Measurements from ENCODE around the gene TNFRSF11A. TPM values are rescaled to one million over a fixed set of nuclear protein-coding genes. Genes with fewer than 3 reads are reported as not detected.

TNFRSF11A gene
- total RNA-seq, 1 donor from 2014 or later, result 1.6 TPM

GRCh38 chr18:62312851-62313250, 12.3 kb upstream of the TNFRSF11A start:
- no peaks in the 10 kb centered on the region for H3K4me1 ChIP-seq
- H3K4me3 ChIP-seq, result no peak overlapping the region
- H3K9me3 ChIP-seq (replicated peaks), result no peaks in the 10 kb centered on the region
- no peak overlapping the region for H3K27ac ChIP-seq (replicated peaks)
- H3K36me3 ChIP-seq, result peaks cover 24% of the 10 kb centered on the region
- no peak for DNase-seq
- no peaks in the 10 kb centered on the region for H3K27me3 ChIP-seq (ENCODE audit: low read depth)
- no peak for TF ChIP-seq CTCF (IDR thresholded peaks at IDR 0.05; ENCODE audit: borderline replicate concordance)
- intact Hi-C loops (cut with micrococcal nuclease), result no loop called here

GRCh38 chr18:62318228-62319180, 6.6 kb upstream of the TNFRSF11A start:
- no peaks in the 10 kb centered on the region for H3K36me3 ChIP-seq
- no peak for TF ChIP-seq CTCF (IDR thresholded peaks at IDR 0.05; ENCODE audit: borderline replicate concordance)
- no peaks in the 10 kb centered on the region for H3K9me3 ChIP-seq (replicated peaks)
- H3K27me3 ChIP-seq (ENCODE audit: low read depth), result peaks cover 30% of the 10 kb centered on the region
- no peak for DNase-seq
- H3K4me1 ChIP-seq, result no peaks in the 10 kb centered on the region
- no peak overlapping the region for H3K4me3 ChIP-seq
- intact Hi-C loops (cut with micrococcal nuclease), result no loop called here
- H3K27ac ChIP-seq (replicated peaks), result no peak overlapping the region

GRCh38 chr18:62321201-62321600, 3.9 kb upstream of the TNFRSF11A start:
- Histone ChIP-seq H3K27ac (replicated peaks) (no peak overlapping the region), H3K27me3 (ENCODE audit: low read depth) (peaks cover 56% of the 10 kb centered on the region), H3K4me1 (peaks cover 18% of the 10 kb centered on the region), H3K36me3 (no peaks in the 10 kb centered on the region), H3K4me3 (no peak overlapping the region), H3K9me3 (replicated peaks) (no peaks in the 10 kb centered on the region)
- intact Hi-C loops (cut with micrococcal nuclease), result no loop called here
- TF ChIP-seq CTCF (IDR thresholded peaks at IDR 0.05; ENCODE audit: borderline replicate concordance), result no peak
- no peak for DNase-seq

- intact Hi-C loops (cut with micrococcal nuclease), result no loop called here
- no peak for DNase-seq
- Histone ChIP-seq H3K27ac (replicated peaks) (no peak overlapping the region), H3K27me3 (ENCODE audit: low read depth) (peaks cover 80% of the 10 kb centered on the region), H3K36me3 (no peaks in the 10 kb centered on the region), H3K4me3 (no peak overlapping the region), H3K9me3 (replicated peaks) (no peaks in the 10 kb centered on the region), H3K4me1 (peaks cover 34% of the 10 kb centered on the region)
- no peak for TF ChIP-seq CTCF (IDR thresholded peaks at IDR 0.05; ENCODE audit: borderline replicate concordance)
These were observed 1.5 kb upstream of the TNFRSF11A start for GRCh38 chr18:62323483-62324180.

- Histone ChIP-seq H3K4me3 (peak overlapping the region; percentile 68), H3K9me3 (replicated peaks) (no peaks in the 10 kb centered on the region), H3K4me1 (peaks cover 40% of the 10 kb centered on the region), H3K36me3 (no peaks in the 10 kb centered on the region), H3K27me3 (ENCODE audit: low read depth) (peaks cover 84% of the 10 kb centered on the region), H3K27ac (replicated peaks) (no peak overlapping the region)
- DNase-seq, result no peak
- intact Hi-C loops (cut with micrococcal nuclease), result no loop called here
- no peak for TF ChIP-seq CTCF (IDR thresholded peaks at IDR 0.05; ENCODE audit: borderline replicate concordance)
These were observed 805 bp upstream of the TNFRSF11A start for GRCh38 chr18:62324181-62324828.

All from left ventricle myocardium inferior (tissue), 1 donor.